ENCODE results near the gene PCDHB16. TPM values are rescaled to one million over a fixed set of nuclear protein-coding genes. Genes with fewer than 3 reads are reported as not detected.
"Not testable (repeated sequence)": the region's sequence is repeated elsewhere in the genome, so short reads cannot be mapped to it uniquely, and the experiment has no call there.

Gene PCDHB16
- total and polyA plus RNA-seq, 7 donors, result 0.29 to 6.3 (median 4.6) TPM; not detected in 2

GRCh38 chr5:141213656-141214339 is 31.6 kb downstream of the PCDHB16 start, which contains the start of gene PCDHB13:
PCDHB13 (plus strand) TSS chr5:141213919; CDS start chr5:141214124, 205 bp downstream.
- intact Hi-C loops (cut with DNase I); H3K27me3 ChIP-seq; H3K27ac ChIP-seq; H3K36me3 ChIP-seq; H3K4me1 ChIP-seq; DNase-seq: not testable (repeated sequence)
- 14 to 16% methylated on average over 14 to 15 of the region's 18 CpGs for WGBS, 2 donors
- Histone ChIP-seq H3K4me3 (peak within 1 kb of the TSS in 3 of 4 donors; percentile 16 to 22 (median 19)), H3K9me3 (peaks cover 15 to 62% (median 25%) of the 10 kb centered on the region in 4 donors)
- TF ChIP-seq, protein P1, sequence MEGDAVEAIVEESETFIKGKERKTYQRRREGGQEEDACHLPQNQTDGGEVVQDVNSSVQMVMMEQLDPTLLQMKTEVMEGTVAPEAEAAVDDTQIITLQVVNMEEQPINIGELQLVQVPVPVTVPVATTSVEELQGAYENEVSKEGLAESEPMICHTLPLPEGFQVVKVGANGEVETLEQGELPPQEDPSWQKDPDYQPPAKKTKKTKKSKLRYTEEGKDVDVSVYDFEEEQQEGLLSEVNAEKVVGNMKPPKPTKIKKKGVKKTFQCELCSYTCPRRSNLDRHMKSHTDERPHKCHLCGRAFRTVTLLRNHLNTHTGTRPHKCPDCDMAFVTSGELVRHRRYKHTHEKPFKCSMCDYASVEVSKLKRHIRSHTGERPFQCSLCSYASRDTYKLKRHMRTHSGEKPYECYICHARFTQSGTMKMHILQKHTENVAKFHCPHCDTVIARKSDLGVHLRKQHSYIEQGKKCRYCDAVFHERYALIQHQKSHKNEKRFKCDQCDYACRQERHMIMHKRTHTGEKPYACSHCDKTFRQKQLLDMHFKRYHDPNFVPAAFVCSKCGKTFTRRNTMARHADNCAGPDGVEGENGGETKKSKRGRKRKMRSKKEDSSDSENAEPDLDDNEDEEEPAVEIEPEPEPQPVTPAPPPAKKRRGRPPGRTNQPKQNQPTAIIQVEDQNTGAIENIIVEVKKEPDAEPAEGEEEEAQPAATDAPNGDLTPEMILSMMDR (IDR thresholded peaks at IDR 0.05), result peak in 2 of 4 experiments; percentile 17 to 44

GRCh38 chr5:141214583-141214982 is 32.4 kb downstream of the PCDHB16 start:
- H3K4me3 ChIP-seq; H3K4me1 ChIP-seq; DNase-seq; H3K27ac ChIP-seq; intact Hi-C loops (cut with DNase I); H3K27me3 ChIP-seq; H3K36me3 ChIP-seq: not testable (repeated sequence)
- peaks cover 15 to 59% (median 25%) of the 10 kb centered on the region in 4 donors for H3K9me3 ChIP-seq
- WGBS, 2 donors, result 68 to 75% methylated on average over 11 of the region's 12 CpGs

DNA sequence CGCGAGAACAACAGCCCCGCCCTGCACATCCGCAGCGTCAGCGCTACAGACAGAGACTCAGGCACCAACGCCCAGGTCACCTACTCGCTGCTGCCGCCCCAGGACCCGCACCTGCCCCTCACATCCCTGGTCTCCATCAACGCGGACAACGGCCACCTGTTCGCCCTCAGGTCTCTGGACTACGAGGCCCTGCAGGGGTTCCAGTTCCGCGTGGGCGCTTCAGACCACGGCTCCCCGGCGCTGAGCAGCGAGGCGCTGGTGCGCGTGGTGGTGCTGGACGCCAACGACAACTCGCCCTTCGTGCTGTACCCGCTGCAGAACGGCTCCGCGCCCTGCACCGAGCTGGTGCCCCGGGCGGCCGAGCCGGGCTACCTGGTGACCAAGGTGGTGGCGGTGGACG is 33.3 kb downstream of the PCDHB16 start:
- H3K36me3 ChIP-seq; DNase-seq; H3K27ac ChIP-seq; H3K27me3 ChIP-seq; H3K4me3 ChIP-seq; H3K4me1 ChIP-seq; intact Hi-C loops (cut with DNase I): not testable (repeated sequence)
- 44 to 78% methylated on average over 36 to 37 of the region's 40 CpGs for WGBS, 2 donors
- peaks cover 11 to 53% (median 23%) of the 10 kb centered on the region in 4 donors for H3K9me3 ChIP-seq

DNA sequence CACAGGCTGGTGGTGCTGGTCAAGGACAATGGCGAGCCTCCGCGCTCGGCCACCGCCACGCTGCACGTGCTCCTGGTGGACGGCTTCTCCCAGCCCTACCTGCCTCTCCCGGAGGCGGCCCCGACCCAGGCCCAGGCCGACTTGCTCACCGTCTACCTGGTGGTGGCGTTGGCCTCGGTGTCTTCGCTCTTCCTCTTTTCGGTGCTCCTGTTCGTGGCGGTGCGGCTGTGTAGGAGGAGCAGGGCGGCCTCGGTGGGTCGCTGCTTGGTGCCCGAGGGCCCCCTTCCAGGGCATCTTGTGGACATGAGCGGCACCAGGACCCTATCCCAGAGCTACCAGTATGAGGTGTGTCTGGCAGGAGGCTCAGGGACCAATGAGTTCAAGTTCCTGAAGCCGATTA is 33.8 kb downstream of the PCDHB16 start:
- H3K36me3 ChIP-seq; intact Hi-C loops (cut with DNase I); H3K27me3 ChIP-seq; H3K4me1 ChIP-seq; DNase-seq; H3K4me3 ChIP-seq; H3K27ac ChIP-seq: not testable (repeated sequence)
- peaks cover 9 to 51% (median 23%) of the 10 kb centered on the region in 4 donors for H3K9me3 ChIP-seq
- WGBS, 2 donors, result 37 to 72% methylated on average over 19 to 22 of the region's 26 CpGs

DNA sequence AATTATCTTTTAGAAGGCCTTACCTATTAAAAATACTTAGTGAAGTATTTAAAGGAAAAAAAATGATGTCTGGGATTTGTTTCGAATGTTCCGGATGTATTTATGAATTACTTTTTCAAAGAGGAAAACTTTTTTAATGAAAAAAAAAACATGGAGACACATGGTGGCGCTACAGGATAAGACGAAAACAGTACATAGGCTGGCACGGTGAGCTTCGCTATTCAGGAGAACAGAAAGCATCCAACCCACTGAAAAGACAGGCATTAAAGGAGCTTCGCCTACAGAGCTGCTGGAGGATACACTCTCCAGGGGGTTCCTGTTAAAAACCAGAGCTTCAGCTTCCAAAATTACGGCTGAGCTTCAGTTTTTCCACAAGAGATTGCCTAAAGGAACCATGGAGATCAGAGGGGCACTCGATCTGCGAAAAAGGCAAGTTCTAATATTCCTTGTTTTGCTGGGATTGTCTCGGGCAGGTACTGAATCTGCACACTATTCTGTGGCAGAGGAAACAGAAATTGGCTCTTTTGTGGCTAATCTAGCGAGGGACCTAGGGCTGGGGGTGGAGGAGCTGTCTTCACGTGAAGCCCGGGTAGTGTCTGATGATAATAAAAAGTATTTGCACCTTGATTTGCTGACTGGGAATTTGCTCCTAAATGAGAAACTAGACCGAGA is 41.1 kb downstream of the PCDHB16 start, which contains the start of gene PCDHB14:
Gene PCDHB14, plus strand, starts transcription at position 232 of the 672 bp plus-strand sequence. Its CDS starts 163 bp downstream, at position 395.
- Histone ChIP-seq H3K27ac (no peak within 1 kb of the TSS), H3K4me1 (peaks cover 0 to 3% (median 0%) of the 10 kb centered on the region in 4 donors), H3K4me3 (peak within 1 kb of the TSS; percentile 11 to 34 (median 24)), H3K36me3 (peaks cover 0 to 6% (median 0%) of the 10 kb centered on the region in 4 donors), H3K9me3 (peaks cover 19 to 61% (median 42%) of the 10 kb centered on the region in 4 donors), H3K27me3 (no peaks in the 10 kb centered on the region)
- intact Hi-C loops (cut with DNase I), result loop anchor here (5.0 kb wide), 1 partner anchor 339 kb away; no protein-coding TSS in a partner anchor
- TF ChIP-seq EP300 (IDR thresholded peaks at IDR 0.05) (no peak), POLR2AphosphoS5 (IDR thresholded peaks at IDR 0.05) (no peak), POLR2A (IDR thresholded peaks at IDR 0.05) (no peak)
- TF ChIP-seq, protein P1 (IDR thresholded peaks at IDR 0.05), result no peak
- WGBS, 2 donors, result 28 to 40% methylated on average over 15 of the region's 15 CpGs
- no peak for DNase-seq

- not testable (repeated sequence) for H3K36me3 ChIP-seq, H3K27ac ChIP-seq, H3K4me3 ChIP-seq, DNase-seq, H3K4me1 ChIP-seq, H3K27me3 ChIP-seq
- intact Hi-C loops (cut with DNase I), result loop anchor here (5.0 kb wide), 1 partner anchor 337 kb away; no protein-coding TSS in a partner anchor
- H3K9me3 ChIP-seq, result peaks cover 13 to 57% (median 38%) of the 10 kb centered on the region in 4 donors
- 33 to 66% methylated on average over 35 of the region's 40 CpGs for WGBS, 2 donors
These were observed 42.7 kb downstream of the PCDHB16 start for GRCh38 chr5:141224844-141225243.

DNA sequence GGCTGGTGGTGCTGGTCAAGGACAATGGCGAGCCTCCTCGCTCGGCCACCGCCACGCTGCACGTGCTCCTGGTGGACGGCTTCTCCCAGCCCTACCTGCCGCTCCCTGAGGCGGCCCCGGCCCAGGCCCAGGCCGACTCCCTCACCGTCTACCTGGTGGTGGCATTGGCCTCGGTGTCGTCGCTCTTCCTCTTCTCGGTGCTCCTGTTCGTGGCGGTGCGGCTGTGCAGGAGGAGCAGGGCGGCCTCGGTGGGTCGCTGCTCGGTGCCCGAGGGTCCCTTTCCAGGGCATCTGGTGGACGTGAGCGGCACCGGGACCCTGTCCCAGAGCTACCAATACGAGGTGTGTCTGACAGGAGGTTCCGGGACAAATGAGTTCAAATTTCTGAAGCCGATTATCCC is 43.2 kb downstream of the PCDHB16 start:
- H3K36me3 ChIP-seq; H3K27ac ChIP-seq; H3K4me3 ChIP-seq; DNase-seq; H3K27me3 ChIP-seq; intact Hi-C loops (cut with DNase I); H3K4me1 ChIP-seq: not testable (repeated sequence)
- 36 to 66% methylated on average over 25 to 30 of the region's 30 CpGs for WGBS, 2 donors
- peaks cover 13 to 59% (median 38%) of the 10 kb centered on the region in 4 donors for H3K9me3 ChIP-seq

All from sigmoid colon (tissue), 7 donors.